ENCODE data around the gene RPL10A. TPM values are rescaled to one million over a fixed set of nuclear protein-coding genes. Genes with fewer than 3 reads are reported as not detected.

RPL10A gene
- total RNA-seq, 1 donor from 2014 or later = 643 TPM

- peak overlapping the region; percentile 99 to 100 for H3K27ac ChIP-seq
- no peak for TF ChIP-seq CTCF (IDR thresholded peaks at IDR 0.05)
- DNase-seq (ENCODE audit: low spot score in 2 of 2) = no peak
- no peaks in the 10 kb centered on the region for H3K27me3 ChIP-seq
- intact Hi-C loops (cut with DNase I) = loop anchor here (2.0 to 5.0 kb wide), 3 partner anchors 43 to 702 kb away; partner anchors contain the start of genes BRPF3, FANCE and MAPK14
- H3K4me3 ChIP-seq = peak overlapping the region; percentile 96 to 98
- peaks cover 21 to 46% of the 10 kb centered on the region in 2 donors for H3K4me1 ChIP-seq
- H3K9me3 ChIP-seq = no peaks in the 10 kb centered on the region
- H3K36me3 ChIP-seq = no peaks in the 10 kb centered on the region
Measured at GRCh38 chr6:35495258-35496035, 27.2 kb downstream of the RPL10A start.

- DNase-seq (ENCODE audit: low spot score in 2 of 2) = peak in 1 of 2 donors; percentile 79
- Histone ChIP-seq H3K36me3 (no peaks in the 10 kb centered on the region), H3K4me3 (peak overlapping the region; percentile 96 to 98), H3K4me1 (peaks cover 21 to 38% of the 10 kb centered on the region in 2 donors), H3K27ac (peak overlapping the region; percentile 99 to 100), H3K9me3 (no peaks in the 10 kb centered on the region), H3K27me3 (no peaks in the 10 kb centered on the region)
- intact Hi-C loops (cut with DNase I) = loop anchor here (2.0 to 5.0 kb wide), 3 partner anchors 43 to 701 kb away; partner anchors contain the start of genes BRPF3, FANCE and MAPK14
- TF ChIP-seq CTCF (IDR thresholded peaks at IDR 0.05) = no peak
Measured at GRCh38 chr6:35496036-35496840, 28.0 kb downstream of the RPL10A start.

DNA sequence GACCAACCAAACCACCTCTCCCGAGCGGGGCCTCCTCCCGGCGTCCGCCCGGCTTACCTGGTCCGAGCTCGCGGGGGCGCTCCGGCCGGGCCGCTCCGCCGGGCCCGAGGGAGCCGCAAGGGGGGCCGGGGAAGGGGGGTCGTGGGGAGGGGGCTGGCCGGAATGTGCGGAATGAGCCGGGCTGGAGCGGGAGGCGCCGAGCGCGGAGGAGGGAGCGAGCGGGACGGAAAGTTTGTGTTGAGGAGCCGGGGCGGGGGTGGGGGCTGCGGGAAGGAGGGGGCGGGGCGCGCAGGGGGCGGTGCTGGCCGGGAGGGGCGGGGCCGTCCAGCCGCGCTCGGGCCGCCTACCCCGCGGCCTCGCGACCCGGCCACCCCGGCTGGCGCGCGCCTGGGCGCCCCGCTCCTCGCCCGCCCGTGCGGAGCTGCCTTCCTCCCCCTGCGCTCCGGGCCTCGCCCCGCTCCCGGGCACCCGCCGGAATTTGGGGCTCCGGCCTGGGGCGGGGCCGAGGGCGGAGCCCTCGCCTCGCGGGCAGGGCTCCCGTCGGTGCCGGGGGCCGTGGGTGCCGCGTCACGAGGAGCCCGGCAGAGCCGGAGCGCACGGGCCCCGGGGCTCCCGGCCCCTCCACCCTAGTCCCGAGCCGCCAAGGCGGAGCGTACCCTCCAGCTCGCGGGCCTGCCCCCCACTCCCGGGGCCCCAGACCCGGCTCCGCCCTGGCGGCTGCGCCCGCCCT lies 28.8 kb downstream of the RPL10A start, which contains the start of gene TEAD3:
Gene TEAD3 (minus strand): TSS at position 239 of the 730 bp plus-strand sequence.
- H3K4me1 ChIP-seq = peaks cover 16 to 31% of the 10 kb centered on the region in 2 donors
- peak in 1 of 2 donors; percentile 80 for DNase-seq (ENCODE audit: low spot score in 2 of 2)
- peak in 2 of 3 experiments; percentile 18 to 37 for TF ChIP-seq CTCF (IDR thresholded peaks at IDR 0.05)

DNA sequence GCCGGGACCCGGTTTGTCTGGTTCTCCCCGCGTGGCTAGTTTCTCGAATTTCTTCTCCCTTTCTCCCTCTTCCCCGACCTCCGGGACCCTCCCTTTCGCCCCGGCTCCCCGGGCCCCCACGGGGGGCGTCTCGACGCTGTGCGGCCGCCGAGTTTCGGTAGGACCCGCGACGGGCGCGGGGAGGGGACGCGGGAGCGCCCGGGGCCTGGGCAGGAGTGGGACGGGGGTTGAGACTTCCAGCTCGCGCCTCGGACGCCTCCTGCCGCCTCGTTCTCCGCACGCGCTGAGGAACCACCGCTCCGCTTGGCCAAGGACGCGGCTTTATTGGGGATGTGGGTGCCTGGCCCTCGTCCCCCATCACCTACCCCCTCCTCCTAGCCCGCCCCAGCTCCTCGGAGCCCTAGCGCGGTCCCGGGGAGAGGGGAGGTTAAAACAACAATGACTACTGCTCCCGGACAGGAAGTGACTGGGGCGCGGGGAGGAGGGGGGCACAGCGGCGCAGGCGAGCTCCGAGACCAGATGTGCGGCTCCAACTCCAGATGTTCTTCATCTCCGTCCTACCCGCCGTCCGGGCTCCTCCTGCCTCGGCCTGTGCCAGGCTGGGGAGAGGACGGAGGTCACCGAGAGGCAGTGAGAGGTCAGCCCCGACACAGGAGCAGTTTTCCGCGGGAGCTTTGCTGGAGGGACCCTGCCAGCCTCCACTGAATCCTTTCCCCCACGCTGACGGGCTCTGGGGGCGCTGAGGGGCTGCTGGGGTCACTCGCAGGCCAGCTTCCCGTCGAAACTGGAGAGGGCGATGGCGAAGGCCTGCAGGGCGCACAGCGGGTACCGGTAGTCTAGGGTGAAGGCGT lies 29.6 kb downstream of the RPL10A start:
- H3K4me3 ChIP-seq = peak overlapping the region; percentile 96 to 98
- no peaks in the 10 kb centered on the region for H3K36me3 ChIP-seq
- peaks cover 16 to 23% of the 10 kb centered on the region in 2 donors for H3K4me1 ChIP-seq
- no peak for TF ChIP-seq CTCF (IDR thresholded peaks at IDR 0.05)
- H3K9me3 ChIP-seq = no peaks in the 10 kb centered on the region
- DNase-seq (ENCODE audit: low spot score in 2 of 2) = peak in 1 of 2 donors; percentile 86
- peak overlapping the region; percentile 99 to 100 for H3K27ac ChIP-seq
- no peaks in the 10 kb centered on the region for H3K27me3 ChIP-seq
- intact Hi-C loops (cut with DNase I) = loop anchor here (1.0 to 5.0 kb wide), 4 partner anchors 29 to 700 kb away; partner anchors contain the start of genes BRPF3, FANCE, MAPK14 and RPL10A

More for the DNA sequence above, 28.8 kb downstream of the RPL10A start, which contains the start of gene TEAD3:
- intact Hi-C loops (cut with DNase I) = loop anchor here (1.0 to 5.0 kb wide), 4 partner anchors 29 to 700 kb away; partner anchors contain the start of genes BRPF3, FANCE, MAPK14 and RPL10A
- H3K9me3 ChIP-seq = no peaks in the 10 kb centered on the region
- H3K27me3 ChIP-seq = no peaks in the 10 kb centered on the region
- peak within 1 kb of the TSS; percentile 99 to 100 for H3K27ac ChIP-seq
- H3K36me3 ChIP-seq = no peaks in the 10 kb centered on the region
- peak within 1 kb of the TSS; percentile 96 to 98 for H3K4me3 ChIP-seq

Data from ascending aorta (tissue), 2 donors.